ENCODE data around the gene TPSD1. TPM values are rescaled to one million over a fixed set of nuclear protein-coding genes. Genes with fewer than 3 reads are reported as not detected.

TPSD1 gene
- total and polyA plus RNA-seq, 10 of the 15 experiments (the other 5 are each of a cell fraction or from before 2014, with no cell fraction given), result not detected

GRCh38 chr16:1291576-1291974 is 35.7 kb downstream of the TPSD1 start:
- no peak overlapping the region for H2AFZ ChIP-seq (ENCODE audit: control insufficient read depth, low read depth, low read length)
- BruUV-seq (replicated peaks), result no TSS peak
- no peak overlapping the region for H3K4me2 ChIP-seq (ENCODE audit: control insufficient read depth, insufficient read depth)
- ChIA-PET RAD21 (ENCODE audit: unreplicated experiment) (no interaction called here), POLR2A (no interaction called here), SMC1A (ENCODE audit: uncharacterized antibody, unreplicated experiment) (no interaction called here), CTCF (interaction anchor here (2.0 kb wide), 1 partner anchor 9 kb away, joined by 7 read pairs; no protein-coding TSS in a partner anchor)
- no peaks in the 10 kb centered on the region for H3K9me3 ChIP-seq (replicated peaks; ENCODE audit: control insufficient read depth, insufficient read depth, low read length)
- no peaks in the 10 kb centered on the region for H3K79me2 ChIP-seq (ENCODE audit: control insufficient read depth, insufficient read depth, low read length)
- ATAC-seq, result no peak
- no peak overlapping the region for H3K4me3 ChIP-seq
- no peak overlapping the region for H3K27ac ChIP-seq (ENCODE audit: control insufficient read depth, insufficient read depth)
- no peak for DNase-seq (ENCODE audit: low read depth, low spot score)
- WGBS (ENCODE audit: insufficient coverage, insufficient replicate concordance, low lambda C conversion rate, missing lambda C conversion rate), result 56% methylated on average over 12 of the region's 17 CpGs
- H3K36me3 ChIP-seq (ENCODE audit: control insufficient read depth in 2 of 2, insufficient read depth in 2 of 2, low read length in 1 of 2), result no peaks in the 10 kb centered on the region
- H3K27me3 ChIP-seq (replicated peaks in 1 of 2; ENCODE audit: control insufficient read depth in 2 of 2, insufficient read depth in 2 of 2, low read length in 1 of 2), result no peaks in the 10 kb centered on the region; a peak in 2 of 4 replicates
- TF ChIP-seq HDGF (IDR thresholded peaks at IDR 0.05) (no peak), MLLT1 (IDR thresholded peaks at IDR 0.05) (no peak), PKNOX1 (IDR thresholded peaks at IDR 0.05) (no peak), MYC (IDR thresholded peaks at IDR 0.05; ENCODE audit: insufficient read depth, insufficient read length, insufficient replicate concordance, low read length, severe bottlenecking) (no peak), ASH2L (IDR thresholded peaks at IDR 0.05; ENCODE audit: borderline replicate concordance, low read depth) (no peak), ZNF217 (IDR thresholded peaks at IDR 0.05) (no peak), PAX8 (IDR thresholded peaks at IDR 0.05) (no peak), ZBTB40 (IDR thresholded peaks at IDR 0.05; ENCODE audit: borderline replicate concordance) (no peak), BRCA1 (IDR thresholded peaks at IDR 0.05; ENCODE audit: low read depth, low read length) (no peak), ATF3 (IDR thresholded peaks at IDR 0.05; ENCODE audit: borderline replicate concordance, extremely low read depth, low read depth, low read length) (no peak), ETV6 (conservative IDR thresholded peaks at IDR 0.05 in 1 of 2, IDR thresholded peaks at IDR 0.05 in 1 of 2; ENCODE audit: borderline replicate concordance in 1 of 2, low read depth in 1 of 2) (no peak), SMC3 (IDR thresholded peaks at IDR 0.05; ENCODE audit: borderline replicate concordance, low read length) (no peak), SP1 (IDR thresholded peaks at IDR 0.05; ENCODE audit: low read depth, low read length) (no peak)
- H3K4me1 ChIP-seq (ENCODE audit: control insufficient read depth, insufficient read depth, low read length), result no peaks in the 10 kb centered on the region
- in situ Hi-C loops (cut with MboI) (no loop called here), intact Hi-C loops (cut with micrococcal nuclease; ENCODE audit: unreplicated experiment) (no loop called here)
- FAIRE-seq, result no peak
- no peaks in the 10 kb centered on the region for H4K20me1 ChIP-seq (ENCODE audit: control insufficient read depth, insufficient read depth)
- no peak overlapping the region for H3K9ac ChIP-seq (ENCODE audit: control insufficient read depth, insufficient read depth, low read length)
